ENCODE data around the gene CHST8.

The CHST8 gene

GRCh38 chr19:33748231-33748630, 126.5 kb downstream of the CHST8 start:
- DNase-seq = no peak

- no peak for DNase-seq
These were observed 127.3 kb downstream of the CHST8 start for GRCh38 chr19:33749016-33749415.

DNA sequence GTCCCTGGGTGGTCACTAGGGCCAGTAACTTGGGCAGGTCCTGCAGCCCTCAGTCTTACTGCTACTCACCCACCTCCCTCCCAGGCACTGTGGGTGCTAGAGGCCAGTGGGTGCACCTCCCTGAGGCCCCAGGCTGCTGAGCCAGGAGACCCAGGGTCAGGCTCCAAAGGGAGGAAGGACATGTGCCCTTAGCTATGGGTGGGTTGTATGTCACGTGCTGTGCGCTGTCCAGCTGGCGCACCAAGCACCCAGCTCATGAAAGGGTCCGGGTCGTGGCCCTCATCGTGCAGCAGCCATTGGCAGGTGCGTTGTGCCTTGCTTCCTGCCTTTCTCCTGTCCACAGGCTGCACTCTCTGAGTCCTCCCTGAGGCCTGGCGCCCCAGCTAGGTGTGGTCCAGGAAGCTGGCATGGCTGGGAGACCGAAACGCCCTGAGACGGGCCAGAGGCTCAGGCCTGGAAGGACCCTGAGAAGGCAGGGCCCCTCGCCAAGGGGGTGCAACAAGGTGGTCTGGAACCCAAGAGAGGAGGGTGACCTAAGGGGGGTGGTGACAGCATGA, 127.9 kb downstream of the CHST8 start:
- no peak for DNase-seq

GRCh38 chr19:33750587-33751435, 129.1 kb downstream of the CHST8 start:
- DNase-seq = peak; percentile 68

DNA sequence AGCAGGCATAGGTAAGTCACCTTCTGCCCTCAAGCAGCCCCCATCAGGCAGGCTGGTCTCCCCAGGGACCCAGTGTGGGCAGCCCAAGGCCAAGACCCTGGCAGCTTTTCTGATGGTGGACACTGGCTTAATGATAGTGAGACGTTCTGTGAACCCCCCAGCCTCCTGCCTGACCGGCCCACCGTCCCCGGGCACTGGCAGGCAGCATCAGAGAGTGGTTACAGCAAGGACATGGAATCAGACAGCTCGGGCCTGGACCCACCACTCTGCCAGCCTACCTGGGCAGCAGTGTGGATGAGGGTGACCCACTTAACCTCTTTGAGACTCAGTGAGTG, 129.7 kb downstream of the CHST8 start:
- no peak for DNase-seq

GRCh38 chr19:33752018-33752800, 130.5 kb downstream of the CHST8 start:
- no peak for DNase-seq

DNA sequence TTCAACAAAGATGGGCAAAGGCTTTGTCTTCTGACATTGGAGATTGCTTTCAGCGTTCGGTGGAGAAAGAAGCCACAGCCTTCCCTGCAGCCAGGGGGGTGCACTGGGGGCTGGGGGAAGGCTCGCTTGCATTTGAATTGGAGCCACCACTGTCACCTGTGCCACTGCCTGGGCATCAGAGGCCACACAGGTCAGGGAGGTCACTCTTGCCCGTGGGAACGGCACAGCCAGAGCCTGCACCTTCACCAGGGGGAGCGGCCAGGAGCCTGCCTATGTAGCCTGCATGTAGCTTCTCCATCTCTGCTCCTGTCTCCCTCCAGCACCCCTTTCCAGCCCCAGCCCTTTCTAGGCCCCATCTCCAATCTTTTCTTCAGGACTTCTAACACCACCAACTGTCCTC, 131.2 kb downstream of the CHST8 start:
- DNase-seq = no peak

DNA sequence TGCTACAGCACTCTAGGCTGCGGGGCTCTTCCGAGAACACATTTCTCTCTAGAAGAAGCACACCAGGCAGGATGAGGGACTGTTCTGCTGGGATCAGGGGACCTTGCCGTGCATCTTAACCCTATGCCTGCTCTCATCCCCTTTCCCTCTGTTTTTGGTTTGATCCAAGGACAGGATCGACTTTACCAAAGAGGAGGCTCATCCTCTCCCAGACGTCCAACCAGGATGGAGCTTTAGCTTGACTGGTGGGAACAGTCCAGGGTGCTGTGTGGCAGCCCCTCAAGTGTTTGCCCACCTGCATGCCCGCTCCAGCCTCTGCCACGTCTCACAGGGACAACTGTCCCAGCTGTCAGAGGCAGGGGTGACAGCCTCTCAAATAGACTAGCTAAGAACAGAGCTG, 132.6 kb downstream of the CHST8 start:
- no peak for DNase-seq

DNA sequence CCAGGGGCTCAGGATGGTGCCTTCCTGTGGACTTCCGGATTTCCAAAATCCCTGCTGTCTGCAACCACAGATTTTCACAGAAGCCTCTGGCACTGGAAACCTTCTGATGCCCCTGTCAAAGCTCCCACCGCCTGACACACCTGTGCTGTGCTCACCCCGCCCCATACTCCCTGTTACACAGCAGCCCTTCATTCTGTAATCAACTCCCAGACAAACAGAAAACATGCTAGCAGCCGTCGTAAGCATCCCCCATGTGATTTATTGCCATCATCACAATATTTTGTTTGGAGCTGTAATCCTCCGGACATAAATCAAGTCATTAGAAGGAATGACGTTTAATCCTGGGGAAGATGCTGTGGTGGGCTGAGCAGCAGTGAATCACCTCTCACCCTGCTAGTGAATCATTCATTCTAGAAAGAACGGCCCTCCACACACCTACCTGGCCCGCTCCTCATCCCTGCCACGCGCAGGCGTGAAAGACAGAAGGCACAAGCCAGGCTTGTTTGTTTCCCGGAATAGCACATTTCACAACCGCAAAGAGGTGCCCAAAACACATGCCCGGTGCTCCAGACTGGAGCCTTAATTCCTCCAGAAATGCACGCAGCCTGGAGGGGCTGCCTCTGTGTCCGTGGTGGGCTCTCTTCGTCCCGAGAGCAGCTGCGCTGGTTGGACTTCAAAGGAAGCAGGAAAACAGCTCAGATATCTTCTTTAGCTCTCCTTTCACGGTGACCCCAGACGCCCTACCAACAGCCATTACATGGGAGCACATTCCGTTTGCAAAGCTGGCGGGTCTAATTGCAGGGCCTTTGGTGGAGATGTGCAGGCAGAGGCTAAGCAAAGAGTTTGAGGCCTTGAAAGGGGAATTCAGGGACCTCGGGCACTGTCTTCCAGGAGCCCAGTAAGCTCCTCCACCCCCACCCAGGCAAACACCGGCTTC, 133.6 kb downstream of the CHST8 start:
- no peak for DNase-seq

DNA sequence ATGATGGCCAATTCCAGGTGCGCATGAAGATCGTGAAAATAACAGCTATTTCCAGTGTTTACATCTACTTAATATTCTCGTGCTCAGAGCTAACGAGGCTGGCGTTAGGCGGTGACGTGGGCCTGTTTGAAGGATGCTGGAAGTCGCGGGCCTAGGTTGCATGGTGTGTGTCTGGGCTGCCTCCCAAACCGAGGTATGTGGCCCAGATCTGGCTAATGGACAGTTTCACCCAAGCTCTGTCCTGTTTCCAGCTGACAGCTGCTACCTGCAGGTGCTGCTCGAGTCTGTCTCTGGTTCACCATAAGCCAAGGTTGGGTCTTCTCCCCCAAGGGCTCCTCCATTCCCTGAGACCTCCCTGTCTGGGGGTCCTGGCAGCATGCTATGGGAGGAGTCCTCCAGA, 134.4 kb downstream of the CHST8 start:
- no peak for DNase-seq

GRCh38 chr19:33758541-33759013, 136.8 kb downstream of the CHST8 start:
- no peak for DNase-seq

DNA sequence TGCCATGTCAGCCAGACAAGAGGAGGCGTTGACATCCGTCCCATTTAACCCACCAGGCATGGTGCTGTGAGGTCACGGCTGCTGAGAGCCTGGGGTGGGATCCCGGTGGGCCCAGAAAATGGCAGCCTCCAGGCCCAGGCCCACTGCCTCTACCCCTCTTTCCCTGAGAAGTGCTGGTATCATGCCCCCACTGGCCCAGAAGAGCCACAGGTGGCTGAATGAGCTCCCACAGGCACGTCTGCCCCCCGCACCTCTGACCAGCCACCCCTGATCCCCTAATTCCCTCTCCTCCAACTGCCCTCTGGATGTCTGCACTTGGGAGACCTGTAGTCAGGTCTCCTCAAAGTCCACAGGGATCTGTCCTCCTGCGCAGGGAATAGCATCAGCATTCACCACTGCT, 137.6 kb downstream of the CHST8 start:
- DNase-seq = no peak

- no peak for DNase-seq
These were observed 142.0 kb downstream of the CHST8 start for GRCh38 chr19:33763633-33764371.

DNA sequence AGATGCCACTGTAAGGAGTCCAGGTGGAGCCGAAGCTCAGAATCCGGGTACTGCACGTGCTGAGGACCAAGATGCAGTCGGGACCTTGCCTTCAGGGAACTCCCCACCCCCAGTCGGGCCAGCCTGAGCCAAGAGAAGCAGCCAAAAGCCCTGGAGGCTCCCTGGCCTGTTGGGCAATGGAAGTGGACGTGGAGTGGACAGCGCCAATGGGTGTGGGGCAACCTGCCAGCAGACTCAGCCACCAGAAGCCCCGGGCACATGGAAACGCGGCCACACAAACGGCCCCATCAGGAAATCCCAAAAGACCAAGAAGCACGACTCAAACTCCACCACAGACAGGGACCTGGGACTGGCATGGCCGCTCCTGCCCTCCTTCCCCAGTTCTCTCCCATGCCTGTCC, 144.9 kb downstream of the CHST8 start:
- DNase-seq = no peak

DNA sequence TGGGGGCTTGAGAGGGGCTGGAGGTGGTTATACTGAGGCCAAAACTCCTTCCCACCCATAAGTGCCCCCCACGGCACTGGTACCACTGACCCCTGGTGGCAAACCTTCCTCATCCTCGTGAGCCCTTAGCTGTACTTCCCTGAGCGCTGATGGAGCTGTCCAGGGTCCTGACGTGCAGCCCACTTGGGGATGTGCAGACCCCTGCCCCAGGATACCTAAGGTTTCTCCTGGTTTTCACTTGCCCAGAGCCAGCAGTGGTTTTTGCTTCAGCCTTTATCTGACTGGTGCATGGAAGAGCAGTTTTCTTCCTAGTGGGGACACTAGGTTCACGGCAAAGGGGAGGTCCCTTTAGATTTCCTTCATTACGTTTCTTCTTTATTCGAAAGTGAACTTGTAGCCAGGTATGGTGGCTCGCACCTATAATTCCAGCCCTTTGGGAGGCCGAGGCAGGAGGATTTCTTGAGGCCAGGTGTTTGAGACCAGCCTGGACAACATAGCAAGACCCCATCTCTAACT, 146.2 kb downstream of the CHST8 start:
- no peak for DNase-seq

DNA sequence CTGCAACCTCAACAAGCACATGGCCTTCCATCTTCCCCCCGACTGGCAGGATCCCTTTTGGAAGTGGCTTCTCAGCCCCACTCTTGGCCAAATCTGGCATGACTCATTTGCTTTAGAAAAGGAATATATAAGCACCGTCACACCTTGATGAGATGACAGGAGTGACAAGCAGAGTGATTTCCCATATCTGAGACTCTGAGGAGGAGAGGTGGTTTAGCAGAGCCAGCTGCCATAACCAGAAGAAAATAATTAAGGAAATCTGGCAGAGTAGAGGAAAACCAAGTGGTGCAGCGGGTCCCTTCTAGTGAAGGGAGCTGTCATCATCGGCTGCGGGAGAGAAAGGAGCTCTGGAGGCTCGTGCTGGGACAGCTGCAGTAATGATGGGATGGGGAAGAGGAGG, 147.5 kb downstream of the CHST8 start:
- DNase-seq = no peak

- DNase-seq = no peak
These were observed 148.4 kb downstream of the CHST8 start for GRCh38 chr19:33770107-33770506.

GRCh38 chr19:33771384-33772101, 149.8 kb downstream of the CHST8 start:
- DNase-seq = no peak

GRCh38 chr19:33772102-33772857, 150.5 kb downstream of the CHST8 start:
- no peak for DNase-seq

GRCh38 chr19:33772858-33773180, 151.1 kb downstream of the CHST8 start:
- DNase-seq = no peak

All from DMS 273 treated with DMSO at 0.1 percent for 48 hours (cell line).